Peyer's patch (tissue), 4 donors: Measurements from ENCODE around the gene ZSCAN21.

Experiments
- POLR2A ChIP-seq, 2 donors: fragments of 450-650 bp; IDR thresholded peaks; one replicate each; pipeline ENCODE4 v1.5.1; 2017; ENCODE audit warnings: antibody characterized with exemption in 2 of 2, mild to moderate bottlenecking in 2 of 2, moderate library complexity in 2 of 2
- TF ChIP-seq, protein P1 (sequence below), 6 experiments: fragments of 450-650 bp in 4 of 6; fragments of 200-600 bp in 2 of 6; sonication (generic) in 1 of 6; IDR thresholded peaks; one replicate each; pipeline ENCODE4 v1.5.1; 2017 to 2019; ENCODE audit warnings: antibody characterized with exemption in 6 of 6, mild to moderate bottlenecking in 3 of 6, moderate library complexity in 1 of 6

- TF ChIP-seq, protein P1, sequence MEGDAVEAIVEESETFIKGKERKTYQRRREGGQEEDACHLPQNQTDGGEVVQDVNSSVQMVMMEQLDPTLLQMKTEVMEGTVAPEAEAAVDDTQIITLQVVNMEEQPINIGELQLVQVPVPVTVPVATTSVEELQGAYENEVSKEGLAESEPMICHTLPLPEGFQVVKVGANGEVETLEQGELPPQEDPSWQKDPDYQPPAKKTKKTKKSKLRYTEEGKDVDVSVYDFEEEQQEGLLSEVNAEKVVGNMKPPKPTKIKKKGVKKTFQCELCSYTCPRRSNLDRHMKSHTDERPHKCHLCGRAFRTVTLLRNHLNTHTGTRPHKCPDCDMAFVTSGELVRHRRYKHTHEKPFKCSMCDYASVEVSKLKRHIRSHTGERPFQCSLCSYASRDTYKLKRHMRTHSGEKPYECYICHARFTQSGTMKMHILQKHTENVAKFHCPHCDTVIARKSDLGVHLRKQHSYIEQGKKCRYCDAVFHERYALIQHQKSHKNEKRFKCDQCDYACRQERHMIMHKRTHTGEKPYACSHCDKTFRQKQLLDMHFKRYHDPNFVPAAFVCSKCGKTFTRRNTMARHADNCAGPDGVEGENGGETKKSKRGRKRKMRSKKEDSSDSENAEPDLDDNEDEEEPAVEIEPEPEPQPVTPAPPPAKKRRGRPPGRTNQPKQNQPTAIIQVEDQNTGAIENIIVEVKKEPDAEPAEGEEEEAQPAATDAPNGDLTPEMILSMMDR (IDR thresholded peaks at IDR 0.05), result no peak
- TF ChIP-seq POLR2A (IDR thresholded peaks at IDR 0.05), result no peak
Measured at GRCh38 chr7:100093498-100093897, 43.9 kb downstream of the ZSCAN21 start.
